HepG2 (cell line): ENCODE results near the gene NECAP2. TPM values are rescaled to one million over a fixed set of nuclear protein-coding genes. Genes with fewer than 3 reads are reported as not detected.

Experiments used
- CHD4 ChIP-seq: fragments of 200-600 bp; sonication (generic); IDR thresholded peaks from 2 replicates; pipeline ENCODE4 v1.7.0; 2017; ENCODE audit warnings: mild to moderate bottlenecking, low read length, borderline replicate concordance
- HDAC6 ChIP-seq: fragments of 200-600 bp; sonication (generic); IDR thresholded peaks from 2 replicates; pipeline ENCODE4 v1.7.0; 2017; ENCODE audit warnings: mild to moderate bottlenecking, antibody characterized with exemption, low read length, low read depth
- HIC2 ChIP-seq: sonication (generic); formaldehyde crosslinking; IDR thresholded peaks from 2 replicates; pipeline ENCODE4 v1.9.0; 2022; ENCODE audit warnings: low read depth, missing genetic modification reagents
- HNRNPH1 ChIP-seq: fragments of 200-400 bp; formaldehyde crosslinking; optimal IDR thresholded peaks from 2 replicates; pipeline ENCODE3; 2017; ENCODE audit warnings: mild to moderate bottlenecking, low read depth, low read length
- JUNB ChIP-seq: sonication (generic); formaldehyde crosslinking; IDR thresholded peaks from 2 replicates; pipeline ENCODE4 v1.8.0; 2022; ENCODE audit warnings: missing genetic modification reagents, mild to moderate bottlenecking, borderline replicate concordance
- KLF6 ChIP-seq: IDR thresholded peaks from 2 replicates; pipeline ENCODE4 v1.8.0; 2016; ENCODE audit warnings: missing biosample characterization, missing genetic modification reagents
- NONO ChIP-seq, 2 experiments: fragments of 450-650 bp in 1 of 2; sonication (generic) in 1 of 2; formaldehyde crosslinking in 1 of 2; IDR thresholded peaks in 1 of 2; conservative IDR thresholded peaks in 1 of 2; 2 replicates each; pipeline versions ENCODE4 v1.6.1 to v1.8.0; 2017 to 2022; ENCODE audit warnings: mild to moderate bottlenecking in 1 of 2, missing genetic modification reagents in 1 of 2, moderate library complexity in 1 of 2
- PAXIP1 ChIP-seq: sonication (generic); formaldehyde crosslinking; conservative IDR thresholded peaks from 2 replicates; pipeline ENCODE4 v1.4.0; 2020; ENCODE audit warnings: mild to moderate bottlenecking, missing genetic modification reagents, moderate library complexity
- RXRB ChIP-seq: IDR thresholded peaks from 2 replicates; pipeline ENCODE4 v1.6.1; 2016; ENCODE audit warnings: borderline replicate concordance, missing genetic modification reagents, missing compliant biosample characterization
- SETDB1 ChIP-seq: sonication (generic); formaldehyde crosslinking; IDR thresholded peaks from 2 replicates; pipeline ENCODE4 v1.5.1; 2020; ENCODE audit warnings: missing genetic modification reagents, mild to moderate bottlenecking, borderline replicate concordance
- ZFAT ChIP-seq: sonication (generic); formaldehyde crosslinking; conservative IDR thresholded peaks from 2 replicates; pipeline ENCODE4 v1.8.1; 2023; ENCODE audit warnings: missing genetic modification reagents, inconsistent platforms
- ZNF383 ChIP-seq: sonication (generic); formaldehyde crosslinking; IDR thresholded peaks from 2 replicates; pipeline ENCODE4 v1.4.0; 2020; ENCODE audit warnings: missing genetic modification reagents, mild to moderate bottlenecking, borderline replicate concordance
- ZNF557 ChIP-seq: sonication (generic); formaldehyde crosslinking; IDR thresholded peaks from 2 replicates; pipeline ENCODE4 v1.4.0; 2020; ENCODE audit warnings: missing genetic modification reagents
- ZNF768 ChIP-seq: sonication (generic); formaldehyde crosslinking; IDR thresholded peaks from 2 replicates; pipeline ENCODE4 v1.4.0; 2020; ENCODE audit warnings: missing genetic modification reagents
- ZNF83 ChIP-seq: sonication (generic); formaldehyde crosslinking; IDR thresholded peaks from 2 replicates; pipeline ENCODE4 v1.4.0; 2020; ENCODE audit warnings: missing genetic modification reagents, mild to moderate bottlenecking, borderline replicate concordance
- polyA plus RNA-seq, 8 experiments: library from polyadenylated mRNA; depleted of rRNA in 3 of 8; stranded (reverse) in 7 of 8; unstranded in 1 of 8; fragments of >200 nt; fragmentation: Illumina TruSeq in 4 of 8; extraction: Trizol in 4 of 8; gene quantifications; 2 replicates each; pipeline versions ENCODE4 v1.2.1 to v1.2.3, GENCODE V29; 2011 to 2016; ENCODE audit warnings: low read depth in 4 of 8, missing spikeins in 1 of 8, mixed read lengths in 1 of 8; ENCODE audit not compliant: insufficient read depth in 1 of 8
- total RNA-seq, 5 experiments: library from RNA; depleted of rRNA; stranded (reverse); fragments of >200 nt; fragmentation: Illumina TruSeq; extraction: Trizol; gene quantifications; 2 replicates each; pipeline ENCODE4 v1.2.3, GENCODE V29; 2016; ENCODE audit warnings: low read depth in 1 of 5
- TF ChIP-seq, protein P1 (sequence below): sonication (generic); formaldehyde crosslinking; IDR thresholded peaks from 2 replicates; pipeline ENCODE4 v1.4.0; 2020; ENCODE audit warnings: mild to moderate bottlenecking, missing genetic modification reagents
- TF ChIP-seq, protein P2 (sequence below), 2 experiments: sonication (generic) in 1 of 2; formaldehyde crosslinking in 1 of 2; IDR thresholded peaks; 2 replicates each; pipeline versions ENCODE4 v1.4.0 to v1.6.1; 2018 to 2020; ENCODE audit warnings: missing genetic modification reagents in 2 of 2, borderline replicate concordance in 1 of 2, low read depth in 1 of 2, mild to moderate bottlenecking in 1 of 2, missing biosample characterization in 1 of 2

The NECAP2 gene
- total and polyA plus RNA-seq, 2 of the 13 experiments (the other 11 are each of a cell fraction or from before 2014, with no cell fraction given) = 38.5 to 52.3 TPM

DNA sequence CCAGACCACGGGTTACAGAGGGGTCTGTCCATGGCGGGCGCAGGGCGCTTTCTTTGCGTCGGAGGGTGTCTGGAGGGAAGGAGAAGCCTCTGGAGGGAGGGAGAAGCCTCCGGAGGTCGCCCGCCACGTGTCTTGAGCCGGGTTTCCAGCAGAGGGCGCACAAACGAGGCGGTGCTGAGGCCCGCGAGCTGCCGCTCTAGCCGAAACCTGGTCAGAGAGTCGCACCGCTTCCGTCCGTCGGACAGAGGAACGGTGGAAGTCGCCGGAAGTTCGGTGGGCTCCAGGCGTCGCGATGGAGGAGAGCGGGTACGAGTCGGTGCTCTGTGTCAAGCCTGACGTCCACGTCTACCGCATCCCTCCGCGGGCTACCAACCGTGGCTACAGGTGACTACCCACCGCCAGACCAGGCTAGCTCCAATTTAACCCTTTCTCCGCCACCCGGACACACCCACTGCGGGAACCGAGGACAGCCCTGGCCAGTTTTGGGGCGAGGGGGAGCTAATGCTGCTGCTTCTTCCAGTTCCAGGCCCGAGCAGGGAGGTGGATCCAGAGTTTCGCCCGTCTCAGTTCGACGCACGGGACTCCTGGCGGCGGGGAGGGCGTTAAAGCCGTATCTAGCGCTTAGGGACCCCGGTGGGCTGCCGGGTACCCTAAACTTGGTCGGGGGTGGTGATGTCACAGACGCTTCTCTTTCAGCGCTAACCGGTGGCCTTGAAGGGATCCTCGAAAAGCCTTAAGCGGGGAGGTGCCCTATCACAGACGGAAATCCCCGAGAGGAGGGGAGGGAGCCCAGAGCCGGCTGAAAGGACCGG, at the start of gene NECAP2 (continued):
- TF ChIP-seq PAXIP1 (CRISPR knock-in tag) (peak; percentile 63), KLF6 (CRISPR knock-in tag) (peak; percentile 82), HIC2 (CRISPR knock-in tag) (peak; percentile 31; the same call in 1 of the 2 replicates), ZFAT (CRISPR knock-in tag) (no peak), HNRNPH1 (no peak), ZNF557 (CRISPR knock-in tag) (no peak), RXRB (CRISPR knock-in tag) (peak; percentile 81), ZNF83 (peak; percentile 75; the same call in 1 of the 2 replicates), CHD4 (no peak), ZNF383 (CRISPR knock-in tag) (no peak), NONO (IDR thresholded peaks at IDR 0.05) (no peak), NONO (CRISPR knock-in tag; conservative IDR thresholded peaks at IDR 0.05) (peak; percentile 93), SETDB1 (CRISPR knock-in tag) (no peak), JUNB (CRISPR knock-in tag) (peak; percentile 10; the same call in 1 of the 2 replicates), ZNF768 (CRISPR knock-in tag) (peak; percentile 64; the same call in 1 of the 2 replicates), HDAC6 (no peak)
- TF ChIP-seq, protein P1, sequence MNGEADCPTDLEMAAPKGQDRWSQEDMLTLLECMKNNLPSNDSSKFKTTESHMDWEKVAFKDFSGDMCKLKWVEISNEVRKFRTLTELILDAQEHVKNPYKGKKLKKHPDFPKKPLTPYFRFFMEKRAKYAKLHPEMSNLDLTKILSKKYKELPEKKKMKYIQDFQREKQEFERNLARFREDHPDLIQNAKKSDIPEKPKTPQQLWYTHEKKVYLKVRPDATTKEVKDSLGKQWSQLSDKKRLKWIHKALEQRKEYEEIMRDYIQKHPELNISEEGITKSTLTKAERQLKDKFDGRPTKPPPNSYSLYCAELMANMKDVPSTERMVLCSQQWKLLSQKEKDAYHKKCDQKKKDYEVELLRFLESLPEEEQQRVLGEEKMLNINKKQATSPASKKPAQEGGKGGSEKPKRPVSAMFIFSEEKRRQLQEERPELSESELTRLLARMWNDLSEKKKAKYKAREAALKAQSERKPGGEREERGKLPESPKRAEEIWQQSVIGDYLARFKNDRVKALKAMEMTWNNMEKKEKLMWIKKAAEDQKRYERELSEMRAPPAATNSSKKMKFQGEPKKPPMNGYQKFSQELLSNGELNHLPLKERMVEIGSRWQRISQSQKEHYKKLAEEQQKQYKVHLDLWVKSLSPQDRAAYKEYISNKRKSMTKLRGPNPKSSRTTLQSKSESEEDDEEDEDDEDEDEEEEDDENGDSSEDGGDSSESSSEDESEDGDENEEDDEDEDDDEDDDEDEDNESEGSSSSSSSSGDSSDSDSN (CRISPR knock-in tag) = peak; percentile 81
- TF ChIP-seq, protein P2, sequence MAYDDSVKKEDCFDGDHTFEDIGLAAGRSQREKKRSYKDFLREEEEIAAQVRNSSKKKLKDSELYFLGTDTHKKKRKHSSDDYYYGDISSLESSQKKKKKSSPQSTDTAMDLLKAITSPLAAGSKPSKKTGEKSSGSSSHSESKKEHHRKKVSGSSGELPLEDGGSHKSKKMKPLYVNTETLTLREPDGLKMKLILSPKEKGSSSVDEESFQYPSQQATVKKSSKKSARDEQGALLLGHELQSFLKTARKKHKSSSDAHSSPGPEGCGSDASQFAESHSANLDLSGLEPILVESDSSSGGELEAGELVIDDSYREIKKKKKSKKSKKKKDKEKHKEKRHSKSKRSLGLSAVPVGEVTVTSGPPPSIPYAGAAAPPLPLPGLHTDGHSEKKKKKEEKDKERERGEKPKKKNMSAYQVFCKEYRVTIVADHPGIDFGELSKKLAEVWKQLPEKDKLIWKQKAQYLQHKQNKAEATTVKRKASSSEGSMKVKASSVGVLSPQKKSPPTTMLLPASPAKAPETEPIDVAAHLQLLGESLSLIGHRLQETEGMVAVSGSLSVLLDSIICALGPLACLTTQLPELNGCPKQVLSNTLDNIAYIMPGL (CRISPR knock-in tag; IDR thresholded peaks at IDR 0.05; ENCODE audit: borderline replicate concordance in 1 of 2, low read depth in 1 of 2) = peak; percentile 98 to 99
